H54 (cell line): ENCODE data around the gene DBN1.

ENCODE experiments used
- DNase-seq: peaks from one replicate; pipeline ENCODE4 v3.0.0; 2011; ENCODE audit warnings: low spot score, mixed read lengths; ENCODE audit not compliant: insufficient read length
- FAIRE-seq: peaks from 3 replicates; lab custom pipeline; 2011; peaks lifted over from hg19 to GRCh38; lab: Jason Lieb, UNC
- POLR2A ChIP-seq: IDR thresholded peaks from 2 replicates; pipeline ENCODE4 v1.6.1; 2011; ENCODE audit warnings: low read depth, mild to moderate bottlenecking, low read length

DBN1 gene

DNA sequence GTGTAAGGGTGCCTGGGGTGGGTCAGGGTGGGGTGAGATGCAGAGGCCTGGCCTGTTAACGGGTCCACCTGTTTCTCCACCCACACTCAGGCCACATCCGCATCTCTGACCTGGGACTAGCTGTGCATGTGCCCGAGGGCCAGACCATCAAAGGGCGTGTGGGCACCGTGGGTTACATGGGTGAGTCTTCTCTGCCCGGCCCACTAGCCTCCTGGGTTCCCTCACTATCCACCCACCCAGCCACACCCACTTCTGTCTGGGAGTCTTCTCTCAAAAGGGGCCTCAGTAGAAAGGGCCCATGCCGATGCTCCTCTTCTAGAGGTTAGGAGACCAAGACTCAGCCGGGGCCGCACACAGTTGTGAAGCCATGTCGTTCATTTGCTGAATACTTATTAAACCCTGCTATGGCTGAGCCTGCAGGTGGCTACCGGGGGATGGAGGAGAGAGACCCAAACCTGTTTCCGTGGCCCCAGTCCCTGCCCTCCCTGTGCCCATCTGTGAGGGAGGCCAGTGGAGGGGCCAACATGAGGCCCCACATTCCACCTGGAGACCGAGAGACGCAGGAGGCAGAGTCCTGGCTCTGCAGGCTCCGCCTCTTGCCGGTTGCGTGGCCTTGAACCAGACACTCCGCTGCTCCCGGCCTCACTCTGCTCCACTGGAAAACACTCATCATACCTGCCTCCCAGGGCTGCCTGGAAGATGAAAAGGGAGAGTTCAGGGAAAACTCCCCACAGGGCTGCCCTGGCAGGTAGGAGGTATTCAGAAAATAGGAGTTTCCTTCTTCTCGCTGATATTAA, 38.3 kb downstream of the DBN1 start:
- FAIRE-seq: no peak

GRCh38 chr5:177434437-177434836, 39.0 kb downstream of the DBN1 start:
- FAIRE-seq: no peak
- peak; percentile 68 for DNase-seq
- TF ChIP-seq POLR2A: no peak

More for the DNA sequence above, 38.3 kb downstream of the DBN1 start:
- DNase-seq: no peak
- TF ChIP-seq POLR2A: no peak

- no peak for FAIRE-seq
- DNase-seq: no peak
- no peak for TF ChIP-seq POLR2A
Observed at GRCh38 chr5:177433658-177434217, 39.7 kb downstream of the DBN1 start.

DNA sequence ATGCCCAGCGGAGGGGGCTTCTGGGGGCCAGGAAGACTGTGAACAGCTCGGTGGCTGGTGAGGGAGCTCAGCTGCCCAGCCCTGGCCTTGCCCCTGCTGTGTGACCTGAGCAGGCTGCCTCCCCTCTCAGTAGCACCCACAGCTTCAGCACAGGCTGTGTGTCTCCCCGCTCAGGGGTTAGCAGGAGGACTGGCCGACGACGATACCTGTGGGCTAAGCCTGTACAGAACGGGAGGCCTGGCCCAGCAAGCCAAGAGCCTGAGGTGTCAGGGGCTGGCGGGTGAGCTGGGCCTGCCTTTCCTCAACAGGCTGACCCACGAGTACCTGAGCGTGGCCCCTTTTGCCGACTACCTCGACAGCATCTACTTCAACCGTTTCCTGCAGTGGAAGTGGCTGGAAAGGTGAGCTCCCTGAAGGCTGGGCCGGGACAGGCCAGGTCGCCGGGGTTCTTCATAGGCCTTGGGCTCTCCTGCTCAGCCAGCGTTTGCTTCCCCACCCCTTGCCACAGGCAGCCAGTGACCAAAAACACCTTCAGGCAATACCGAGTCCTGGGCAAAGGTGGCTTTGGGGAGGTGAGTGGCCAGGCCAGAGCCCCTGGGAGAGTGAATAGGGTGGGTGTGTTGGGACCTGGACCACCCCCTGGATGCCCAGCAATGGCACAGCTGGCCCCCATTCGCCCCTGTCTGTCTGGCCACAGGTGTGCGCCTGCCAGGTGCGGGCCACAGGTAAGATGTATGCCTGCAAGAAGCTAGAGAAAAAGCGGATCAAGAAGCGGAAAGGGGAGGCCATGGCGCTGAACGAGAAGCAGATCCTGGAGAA, 40.4 kb downstream of the DBN1 start:
- no peak for TF ChIP-seq POLR2A
- DNase-seq (no peak), FAIRE-seq (no peak)

DNA sequence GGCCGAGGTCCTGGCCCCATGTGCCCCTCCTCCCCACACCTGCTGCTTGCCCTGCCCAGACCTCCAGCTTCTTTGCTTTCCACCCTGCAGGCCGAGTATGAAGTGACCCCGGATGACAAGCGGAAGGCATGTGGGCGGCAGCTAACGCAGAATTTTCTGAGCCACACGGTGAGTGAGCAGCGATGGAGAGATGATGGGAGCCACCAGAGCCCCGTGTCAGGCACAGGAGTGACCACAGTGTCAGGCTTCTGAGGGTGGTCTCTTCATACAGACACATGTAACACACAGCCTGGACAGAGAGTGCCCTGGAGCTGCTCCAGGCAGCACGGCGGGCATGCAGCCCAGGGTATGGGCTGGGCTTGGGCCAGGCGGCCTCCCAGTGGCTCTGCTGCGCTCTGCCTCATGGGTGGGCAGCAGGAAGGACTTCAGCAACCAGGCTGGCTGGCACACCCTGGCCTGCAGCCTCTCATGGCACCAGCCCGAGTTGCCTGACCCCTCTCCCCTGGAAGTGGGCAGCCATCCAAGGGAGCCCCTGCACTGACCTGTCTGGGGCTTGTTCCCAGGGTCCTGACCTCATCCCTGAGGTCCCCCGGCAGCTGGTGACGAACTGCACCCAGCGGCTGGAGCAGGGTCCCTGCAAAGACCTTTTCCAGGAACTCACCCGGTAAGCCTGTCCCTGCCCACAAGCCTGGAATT, 41.1 kb downstream of the DBN1 start:
- TF ChIP-seq POLR2A: no peak
- DNase-seq (no peak), FAIRE-seq (no peak)

- DNase-seq (no peak), FAIRE-seq (no peak)
- no peak for TF ChIP-seq POLR2A
Observed at GRCh38 chr5:177431317-177432142, 41.9 kb downstream of the DBN1 start.

DNA sequence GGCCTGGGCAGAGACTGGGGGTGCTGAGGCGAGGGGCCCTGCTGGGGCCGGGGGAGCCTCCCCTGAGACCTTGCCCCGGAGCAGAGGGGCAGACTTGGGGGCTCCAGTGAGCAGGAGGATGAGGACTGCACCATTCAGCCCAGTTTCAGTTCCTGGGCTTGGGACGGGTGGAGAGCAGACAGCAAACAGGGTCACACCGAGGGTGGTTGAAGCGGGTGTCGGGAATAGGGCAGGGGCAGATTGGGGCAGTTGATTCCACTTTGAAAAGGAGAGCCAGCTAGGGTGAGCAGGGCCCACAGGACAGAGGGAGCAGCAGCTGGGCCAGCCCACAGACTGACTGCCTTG, 42.5 kb downstream of the DBN1 start:
- no peak for TF ChIP-seq POLR2A
- FAIRE-seq (no peak), DNase-seq (no peak)

GRCh38 chr5:177430140-177430951, 43.1 kb downstream of the DBN1 start:
- FAIRE-seq (no peak), DNase-seq (no peak)
- no peak for TF ChIP-seq POLR2A

DNA sequence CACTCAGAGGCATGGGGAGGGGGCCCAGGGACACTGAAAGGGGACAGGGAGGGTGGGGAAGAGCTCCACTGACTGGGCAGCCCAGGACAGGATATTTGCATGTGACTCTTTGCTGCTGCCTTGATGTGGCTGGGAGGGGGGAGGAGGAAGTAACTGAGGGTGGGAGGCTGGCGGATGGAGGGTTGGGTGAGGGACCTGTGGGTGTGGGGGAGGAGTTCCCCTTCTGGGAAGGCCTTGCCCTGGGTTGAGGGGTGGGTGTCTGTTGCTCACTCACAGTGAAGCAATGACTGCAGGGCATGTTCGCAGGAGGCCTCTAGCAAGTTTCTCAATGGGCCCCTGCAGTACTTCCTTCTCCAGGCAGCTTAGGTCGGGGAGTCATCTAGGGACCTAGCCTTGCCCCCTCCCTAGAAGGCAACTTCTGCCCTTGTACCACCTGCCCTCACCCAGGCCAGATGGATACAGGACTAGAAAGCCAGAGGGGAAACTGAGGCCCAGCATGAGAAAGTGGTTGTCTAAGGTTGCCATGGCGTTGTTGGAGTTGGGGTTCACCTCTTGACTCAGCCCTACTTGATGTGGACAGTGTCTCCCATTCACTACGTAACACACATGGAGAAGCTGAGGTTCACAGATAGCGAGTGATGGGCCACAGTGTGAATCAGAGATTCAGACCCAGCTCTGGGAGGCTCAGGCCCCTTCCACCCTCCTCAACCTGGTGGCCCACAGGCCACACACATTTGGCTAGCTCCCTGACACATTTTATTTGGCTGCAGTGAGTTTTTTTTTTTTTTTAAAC, 44.0 kb downstream of the DBN1 start:
- no peak for TF ChIP-seq POLR2A
- no peak for DNase-seq
- FAIRE-seq: no peak

- FAIRE-seq (no peak), DNase-seq (no peak)
- TF ChIP-seq POLR2A: no peak
Observed at GRCh38 chr5:177428574-177429217, 44.7 kb downstream of the DBN1 start.

GRCh38 chr5:177427919-177428573, 45.4 kb downstream of the DBN1 start:
- no peak for TF ChIP-seq POLR2A
- FAIRE-seq: no peak
- DNase-seq: no peak
